Measurements from ENCODE around the gene LPIN1.

LPIN1 gene

DNA sequence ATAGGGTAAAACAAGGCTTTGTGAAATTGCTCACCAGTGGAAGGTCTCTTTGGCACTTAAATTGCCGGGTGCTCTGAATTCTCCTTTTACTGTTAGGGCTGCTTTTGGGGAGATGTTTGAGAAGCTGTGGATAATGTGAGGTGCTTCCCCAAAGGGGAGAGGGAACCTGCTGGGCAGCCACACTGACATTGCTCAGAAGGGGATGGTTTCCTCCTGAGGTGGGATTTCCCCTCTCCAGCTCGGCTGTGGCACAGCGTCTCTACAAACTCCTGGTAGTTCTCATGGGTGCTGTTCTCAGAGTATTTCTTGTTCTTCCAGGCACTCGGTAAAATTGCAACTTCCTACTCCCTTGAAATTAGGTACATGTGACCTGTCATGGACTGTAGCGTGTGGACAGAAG lies 124.2 kb downstream of the LPIN1 start:
- Mint-ChIP-seq H3K27ac (no peak overlapping the region), H3K27me3 (no peaks in the 10 kb centered on the region), H3K4me3 (no peak overlapping the region), H3K4me1 (peaks cover 25% of the 10 kb centered on the region), H3K9me3 (no peaks in the 10 kb centered on the region), H3K36me3 (no peaks in the 10 kb centered on the region)

DNA sequence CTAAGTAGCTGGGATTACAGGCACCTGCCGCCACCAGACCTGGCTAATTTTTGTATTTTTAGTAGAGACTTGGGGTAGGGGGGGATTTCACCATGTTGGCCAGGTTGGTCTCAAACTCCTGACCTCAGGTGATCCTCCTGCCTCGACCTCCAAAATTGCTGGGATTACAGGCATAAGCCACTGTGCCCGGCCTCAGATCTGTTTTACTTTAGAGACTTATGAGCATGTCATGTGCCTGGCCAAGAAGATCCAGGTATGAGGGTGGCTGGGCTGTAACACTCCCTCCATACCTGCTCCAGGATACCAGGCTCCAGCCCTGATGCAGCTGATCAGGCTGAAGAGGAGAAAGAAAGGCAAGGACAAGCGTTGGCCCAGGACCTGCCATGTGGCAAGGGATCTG lies 125.0 kb downstream of the LPIN1 start:
- no peaks in the 10 kb centered on the region for H3K27me3 Mint-ChIP-seq
- peaks cover 27% of the 10 kb centered on the region for H3K4me1 Mint-ChIP-seq
- no peaks in the 10 kb centered on the region for H3K9me3 Mint-ChIP-seq
- H3K36me3 Mint-ChIP-seq: no peaks in the 10 kb centered on the region
- no peak overlapping the region for H3K27ac Mint-ChIP-seq
- no peak overlapping the region for H3K4me3 Mint-ChIP-seq

DNA sequence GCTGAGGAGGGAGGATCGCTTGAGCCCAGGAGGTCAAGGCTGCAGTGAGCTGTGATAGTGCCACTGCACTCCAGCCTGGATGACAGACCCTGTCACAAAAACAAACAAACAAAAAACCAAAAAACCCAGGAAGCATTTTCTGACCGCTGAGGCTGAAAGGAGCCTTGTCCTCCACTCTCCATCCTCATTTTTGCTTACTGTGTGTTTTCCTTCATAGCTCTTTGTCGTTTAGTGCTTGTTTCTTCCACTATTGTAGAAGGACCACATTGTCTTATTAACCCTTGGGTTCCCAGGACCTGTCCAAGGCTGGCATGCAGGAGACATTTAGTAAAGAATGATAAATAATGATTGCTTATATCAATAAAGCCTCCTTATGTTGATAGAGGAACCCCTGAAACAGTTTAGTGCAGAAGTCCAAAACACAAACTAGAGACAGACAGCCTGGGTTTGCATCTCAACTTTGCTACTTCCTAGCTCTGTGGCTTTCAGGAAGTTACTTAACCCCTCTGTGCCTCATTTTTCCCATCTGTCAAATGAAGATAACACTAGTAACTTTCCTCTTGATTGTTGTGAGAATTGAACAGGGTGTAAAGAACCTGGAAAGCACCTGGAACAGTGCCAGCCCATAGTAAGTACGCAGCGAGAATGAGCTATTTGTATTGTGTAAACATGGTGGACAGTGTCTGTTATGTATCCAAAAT lies 126.0 kb downstream of the LPIN1 start:
- no peak overlapping the region for H3K4me3 Mint-ChIP-seq
- no peaks in the 10 kb centered on the region for H3K27me3 Mint-ChIP-seq
- H3K27ac Mint-ChIP-seq: no peak overlapping the region
- H3K9me3 Mint-ChIP-seq: no peaks in the 10 kb centered on the region
- peaks cover 21% of the 10 kb centered on the region for H3K4me1 Mint-ChIP-seq
- no peaks in the 10 kb centered on the region for H3K36me3 Mint-ChIP-seq

DNA sequence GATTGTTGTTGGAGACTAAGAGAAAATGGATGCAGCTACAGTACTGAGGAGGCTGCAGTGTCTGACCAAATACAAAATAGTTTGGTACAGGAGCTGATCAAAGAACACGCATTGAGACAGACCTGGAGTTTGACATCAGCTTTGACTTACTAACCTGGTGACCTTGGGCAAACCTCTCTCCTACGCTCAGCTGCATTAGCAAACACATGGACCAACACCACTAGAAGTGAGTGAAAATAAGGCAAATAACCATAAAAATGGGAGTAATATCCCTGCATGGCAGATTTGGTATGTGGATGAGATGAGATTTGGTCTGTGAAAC lies 126.5 kb downstream of the LPIN1 start:
- Mint-ChIP-seq H3K9me3 (no peaks in the 10 kb centered on the region), H3K27me3 (no peaks in the 10 kb centered on the region), H3K4me3 (no peak overlapping the region), H3K27ac (no peak overlapping the region), H3K4me1 (peaks cover 21% of the 10 kb centered on the region), H3K36me3 (no peaks in the 10 kb centered on the region)

DNA sequence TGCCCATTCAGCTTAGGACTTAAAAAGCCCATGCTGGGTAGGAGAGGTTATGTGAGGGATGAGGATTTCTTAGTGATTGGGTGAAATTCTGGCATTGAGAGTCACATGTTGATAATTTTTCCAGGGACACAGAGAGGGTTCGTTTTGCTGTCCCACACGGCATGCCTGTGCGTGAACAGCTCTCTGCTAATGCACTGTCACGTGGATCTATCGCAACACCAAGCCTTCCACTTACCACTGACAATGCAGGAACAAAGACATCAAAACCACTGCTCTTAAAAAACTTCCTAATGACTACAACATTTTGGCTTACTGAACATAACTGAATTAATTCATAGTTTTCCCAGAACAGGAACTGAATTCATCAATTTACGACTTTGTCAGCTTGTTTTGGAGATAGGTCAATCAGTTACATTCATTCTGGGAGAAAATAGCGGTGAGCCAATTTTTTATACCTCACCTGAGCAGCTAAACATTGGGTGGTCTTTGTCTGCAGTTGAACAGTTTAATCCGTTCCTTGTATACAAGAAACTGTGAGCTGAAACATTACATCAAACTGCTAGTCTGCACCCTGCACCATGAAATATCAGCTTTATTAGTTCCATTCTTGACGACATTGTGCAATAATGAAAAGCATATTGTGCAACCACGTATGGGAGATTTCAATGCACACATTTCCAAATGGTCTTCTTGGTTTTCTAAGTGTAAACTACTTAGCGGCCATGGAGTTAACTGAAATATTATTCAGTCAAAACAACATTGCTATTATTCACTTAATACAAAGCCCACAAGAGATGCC lies 127.1 kb downstream of the LPIN1 start:
- no peaks in the 10 kb centered on the region for H3K27me3 Mint-ChIP-seq
- H3K27ac Mint-ChIP-seq: no peak overlapping the region
- no peak overlapping the region for H3K4me3 Mint-ChIP-seq
- H3K4me1 Mint-ChIP-seq: peaks cover 21% of the 10 kb centered on the region
- H3K36me3 Mint-ChIP-seq: no peaks in the 10 kb centered on the region
- H3K9me3 Mint-ChIP-seq: no peaks in the 10 kb centered on the region

DNA sequence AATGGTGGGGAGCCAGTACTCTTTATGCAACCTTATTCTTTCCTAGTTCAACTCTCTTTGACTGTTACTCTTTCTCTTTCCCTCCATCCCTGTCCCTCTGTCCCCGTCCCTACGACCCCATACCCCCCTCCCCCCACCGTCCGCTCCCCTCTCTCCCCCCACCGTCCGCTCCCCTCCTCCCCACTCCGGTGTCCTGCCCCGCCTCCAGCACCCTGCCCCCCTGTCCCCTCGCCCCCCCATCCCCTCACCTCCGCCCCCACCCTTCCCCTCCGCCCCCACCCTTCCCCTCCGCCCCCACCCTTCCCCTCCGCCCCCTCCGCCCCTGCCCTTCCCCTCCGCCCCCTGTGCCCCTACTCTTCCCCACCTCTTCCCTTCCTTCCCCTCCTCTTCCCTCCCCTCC lies 128.4 kb downstream of the LPIN1 start:
- H3K4me3 Mint-ChIP-seq: no peak overlapping the region
- H3K27ac Mint-ChIP-seq: no peak overlapping the region
- H3K36me3 Mint-ChIP-seq: no peaks in the 10 kb centered on the region
- H3K27me3 Mint-ChIP-seq: no peaks in the 10 kb centered on the region
- peaks cover 21% of the 10 kb centered on the region for H3K4me1 Mint-ChIP-seq
- H3K9me3 Mint-ChIP-seq: no peaks in the 10 kb centered on the region

DNA sequence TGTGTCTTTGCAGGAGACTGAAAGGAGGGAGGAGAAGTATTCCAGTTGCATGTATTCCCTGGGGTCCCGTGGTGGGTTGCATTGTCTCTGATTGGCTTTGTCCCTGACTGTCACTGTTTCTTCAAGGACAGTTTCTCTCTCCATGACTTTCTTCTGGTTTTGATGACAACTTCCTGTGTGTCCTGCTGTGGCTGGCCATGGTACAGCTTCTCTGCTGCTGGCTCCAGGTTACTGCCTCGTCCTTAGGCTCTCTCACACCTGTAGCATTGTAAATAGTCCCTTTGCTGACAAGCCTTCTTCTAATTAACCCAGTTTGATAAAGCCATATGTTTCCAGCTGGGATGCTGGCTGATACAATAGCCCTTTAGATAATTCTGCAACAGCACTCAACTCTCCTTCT lies 129.0 kb downstream of the LPIN1 start:
- Mint-ChIP-seq H3K4me1 (peaks cover 21% of the 10 kb centered on the region), H3K4me3 (no peak overlapping the region)

DNA sequence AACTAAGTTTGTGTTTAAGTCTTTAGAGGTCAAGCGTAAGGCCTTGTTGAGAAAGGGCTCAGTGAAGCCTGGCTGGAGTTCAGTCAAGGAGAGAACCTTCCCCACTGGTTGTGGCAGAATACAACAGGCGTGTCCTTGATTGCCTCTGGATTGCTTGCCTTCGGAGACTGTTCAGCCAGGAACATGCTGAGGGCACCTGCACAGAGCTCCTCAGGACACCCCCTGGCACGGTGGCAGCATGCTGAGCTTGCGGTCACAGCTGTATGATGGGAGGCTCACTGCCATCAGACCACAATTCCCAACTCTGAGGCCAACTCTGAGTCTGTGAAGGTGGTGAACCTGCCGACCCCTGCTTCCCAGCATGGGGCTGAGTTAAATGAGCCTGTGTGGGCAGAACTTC lies 130.0 kb downstream of the LPIN1 start:
- Mint-ChIP-seq H3K4me1 (peaks cover 21% of the 10 kb centered on the region), H3K9me3 (no peaks in the 10 kb centered on the region), H3K36me3 (no peaks in the 10 kb centered on the region), H3K27me3 (no peaks in the 10 kb centered on the region), H3K27ac (no peak overlapping the region), H3K4me3 (no peak overlapping the region)

More for the DNA sequence above, 129.0 kb downstream of the LPIN1 start:
- Mint-ChIP-seq H3K36me3 (no peaks in the 10 kb centered on the region), H3K27ac (no peak overlapping the region), H3K27me3 (no peaks in the 10 kb centered on the region), H3K9me3 (no peaks in the 10 kb centered on the region)

DNA sequence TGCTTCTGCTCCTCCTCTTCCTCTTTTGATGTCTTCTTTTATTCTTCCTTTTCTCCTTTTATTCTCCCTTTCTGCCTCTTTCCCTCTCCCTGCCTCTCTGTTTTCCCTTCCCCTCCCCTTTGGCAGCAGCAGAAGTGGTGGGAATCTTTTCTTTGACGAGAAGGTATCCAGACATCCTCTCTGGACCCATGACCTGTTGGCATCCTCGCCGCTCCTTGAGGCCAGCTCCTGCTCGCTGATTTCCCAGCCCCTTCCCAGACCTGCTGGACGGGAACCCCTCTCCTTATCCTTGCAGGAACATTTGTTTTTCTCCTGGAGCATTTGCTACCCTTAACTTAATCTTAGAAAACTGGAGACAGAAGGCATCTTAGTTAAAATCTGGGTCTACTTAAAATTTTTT lies 130.5 kb downstream of the LPIN1 start:
- no peak overlapping the region for H3K27ac Mint-ChIP-seq
- H3K4me3 Mint-ChIP-seq: no peak overlapping the region
- H3K4me1 Mint-ChIP-seq: peaks cover 21% of the 10 kb centered on the region
- H3K36me3 Mint-ChIP-seq: no peaks in the 10 kb centered on the region
- no peaks in the 10 kb centered on the region for H3K27me3 Mint-ChIP-seq
- H3K9me3 Mint-ChIP-seq: no peaks in the 10 kb centered on the region
